C1 segment of cervical spinal cord (tissue), 14 donors: ENCODE results near the gene ACSF2.
"Not testable (repeated sequence)": the region's sequence is repeated elsewhere in the genome, so short reads cannot be mapped to it uniquely, and the experiment has no call there.

ENCODE experiments used
- DNase-seq, 14 donors: peaks; one replicate each; lab custom pipeline; 2025; lab: John Stamatoyannopoulos, UW

ACSF2 gene

GRCh38 chr17:50425682-50426471 lies at the start of gene ACSF2:
Gene ACSF2 (plus strand): TSS chr17:50426218. CDS start chr17:50426262, 44 bp downstream.
- peak in 9 of 14 donors; percentile 19 to 73 (median 48) for DNase-seq

GRCh38 chr17:50379351-50380132 lies 46.5 kb upstream of the ACSF2 start:
- DNase-seq: no peak

GRCh38 chr17:50380369-50381259 lies 45.4 kb upstream of the ACSF2 start:
- DNase-seq: no peak

- no peak for DNase-seq
Observed at GRCh38 chr17:50381260-50381815, 44.7 kb upstream of the ACSF2 start.

- DNase-seq: no peak
Observed at GRCh38 chr17:50381920-50382319, 44.1 kb upstream of the ACSF2 start.

- no peak for DNase-seq
Observed at GRCh38 chr17:50382931-50383330, 43.1 kb upstream of the ACSF2 start.

GRCh38 chr17:50386510-50386909 lies 39.5 kb upstream of the ACSF2 start:
- no peak for DNase-seq

GRCh38 chr17:50388728-50389127 lies 37.3 kb upstream of the ACSF2 start:
- no peak for DNase-seq

GRCh38 chr17:50389534-50389933 lies 36.5 kb upstream of the ACSF2 start:
- no peak for DNase-seq

- no peak for DNase-seq
Observed at GRCh38 chr17:50392621-50393020, 33.4 kb upstream of the ACSF2 start.

- DNase-seq: no peak
Observed at GRCh38 chr17:50393700-50394099, 32.3 kb upstream of the ACSF2 start.

GRCh38 chr17:50394711-50395110 lies 31.3 kb upstream of the ACSF2 start:
- no peak for DNase-seq

- DNase-seq: no peak
Observed at GRCh38 chr17:50396261-50397110, 29.5 kb upstream of the ACSF2 start.

GRCh38 chr17:50397111-50397918 lies 28.7 kb upstream of the ACSF2 start, which contains the start of gene LRRC59:
Gene LRRC59 (minus strand): TSS chr17:50397523. CDS start chr17:50397317, 206 bp downstream.
- DNase-seq: peak; percentile 22 to 90 (median 68)

GRCh38 chr17:50397919-50398285 lies 28.1 kb upstream of the ACSF2 start:
- no peak for DNase-seq

- not testable (repeated sequence) for DNase-seq
Observed at GRCh38 chr17:50398672-50399071, 27.3 kb upstream of the ACSF2 start.

- DNase-seq: not testable (repeated sequence)
Observed at GRCh38 chr17:50399591-50399990, 26.4 kb upstream of the ACSF2 start.

- not testable (repeated sequence) for DNase-seq
Observed at GRCh38 chr17:50405351-50405750, 20.7 kb upstream of the ACSF2 start.

GRCh38 chr17:50406578-50406977 lies 19.4 kb upstream of the ACSF2 start:
- DNase-seq: peak in 1 of 14 donors; percentile 27
